ENCODE measurements around the gene TBC1D24.
"Not testable (repeated sequence)": the region's sequence is repeated elsewhere in the genome, so short reads cannot be mapped to it uniquely, and the experiment has no call there.

The TBC1D24 gene

DNA sequence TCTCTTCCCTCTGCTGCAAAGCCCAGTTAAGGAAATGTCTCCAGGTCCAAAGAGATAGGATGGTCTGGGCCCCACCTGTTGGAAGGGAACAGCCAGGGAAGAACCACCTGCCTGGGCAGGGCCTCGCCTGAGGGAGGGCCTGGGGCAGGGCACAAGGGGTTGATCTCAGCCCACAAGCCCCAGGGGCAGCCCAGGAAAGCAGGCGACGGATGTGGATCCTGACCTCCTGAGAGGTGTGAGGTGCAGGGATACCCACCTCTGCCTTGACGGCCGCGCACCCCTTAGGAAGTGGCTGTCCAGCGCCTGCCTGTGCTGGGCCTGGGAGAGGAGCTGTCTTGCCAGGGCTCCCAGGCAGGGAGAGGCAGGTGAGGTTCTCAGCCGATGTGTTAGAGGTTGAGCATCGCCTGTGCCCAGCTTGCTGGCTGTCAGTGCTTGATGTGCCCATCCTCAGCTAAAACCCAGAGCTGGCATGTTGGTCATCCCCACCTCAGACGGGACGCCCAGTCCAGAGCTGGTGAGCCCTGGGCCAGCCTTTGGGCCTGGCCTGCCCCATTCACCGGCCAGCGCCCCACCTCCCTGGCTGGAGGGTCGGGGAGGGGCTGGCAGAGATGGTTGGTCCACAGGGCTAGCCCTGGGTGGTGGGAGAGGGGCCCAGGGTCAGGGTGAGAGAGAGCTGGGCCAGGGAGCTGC, 55.8 kb downstream of the TBC1D24 start:
- H3K27ac Mint-ChIP-seq = peak overlapping the region; percentile 76
- H3K36me3 Mint-ChIP-seq (ENCODE audit: low read depth) = peaks cover 6% of the 10 kb centered on the region
- H3K27me3 Mint-ChIP-seq = no peaks in the 10 kb centered on the region
- peak overlapping the region; percentile 88 for H3K4me3 Mint-ChIP-seq
- no peaks in the 10 kb centered on the region for H3K9me3 Mint-ChIP-seq
- peaks cover 23% of the 10 kb centered on the region for H3K4me1 Mint-ChIP-seq (ENCODE audit: low read depth)

DNA sequence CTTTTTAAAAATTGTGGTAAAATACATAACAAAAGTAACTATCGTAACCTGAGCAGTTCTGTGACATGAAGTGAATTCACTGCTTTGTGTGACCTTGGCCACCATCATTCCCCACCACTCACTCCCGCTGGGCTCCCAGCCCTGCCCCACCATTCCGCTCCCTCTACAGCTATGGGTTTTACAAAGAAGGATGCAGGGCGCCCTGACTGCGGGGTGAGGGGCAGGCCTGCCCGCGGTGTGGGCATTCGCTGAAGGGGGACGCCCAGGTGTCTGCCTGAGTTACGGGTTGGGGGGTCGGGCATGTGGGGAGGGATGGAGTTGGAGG, 56.4 kb downstream of the TBC1D24 start, which contains the start of gene CEMP1:
CEMP1 (minus strand) TSS at position 38 of the 325 bp plus-strand sequence. CDS start 335 bp downstream, outside the sequence.
- H3K27me3 Mint-ChIP-seq = no peaks in the 10 kb centered on the region
- peak within 1 kb of the TSS; percentile 97 for H3K27ac Mint-ChIP-seq
- peak within 1 kb of the TSS; percentile 88 for H3K4me3 Mint-ChIP-seq
- H3K36me3 Mint-ChIP-seq (ENCODE audit: low read depth) = peaks cover 1% of the 10 kb centered on the region
- no peaks in the 10 kb centered on the region for H3K9me3 Mint-ChIP-seq
- H3K4me1 Mint-ChIP-seq (ENCODE audit: low read depth) = peaks cover 23% of the 10 kb centered on the region

- peak overlapping the region; percentile 88 for H3K4me3 Mint-ChIP-seq
- H3K9me3 Mint-ChIP-seq = no peaks in the 10 kb centered on the region
- H3K27ac Mint-ChIP-seq = peak overlapping the region; percentile 97
- peaks cover 27% of the 10 kb centered on the region for H3K4me1 Mint-ChIP-seq (ENCODE audit: low read depth)
- no peaks in the 10 kb centered on the region for H3K36me3 Mint-ChIP-seq (ENCODE audit: low read depth)
- no peaks in the 10 kb centered on the region for H3K27me3 Mint-ChIP-seq
Observed at GRCh38 chr16:2531696-2532493, 57.0 kb downstream of the TBC1D24 start.

GRCh38 chr16:2532494-2533141, 57.7 kb downstream of the TBC1D24 start:
- Mint-ChIP-seq H3K9me3 (no peaks in the 10 kb centered on the region), H3K4me1 (ENCODE audit: low read depth) (peaks cover 33% of the 10 kb centered on the region)

DNA sequence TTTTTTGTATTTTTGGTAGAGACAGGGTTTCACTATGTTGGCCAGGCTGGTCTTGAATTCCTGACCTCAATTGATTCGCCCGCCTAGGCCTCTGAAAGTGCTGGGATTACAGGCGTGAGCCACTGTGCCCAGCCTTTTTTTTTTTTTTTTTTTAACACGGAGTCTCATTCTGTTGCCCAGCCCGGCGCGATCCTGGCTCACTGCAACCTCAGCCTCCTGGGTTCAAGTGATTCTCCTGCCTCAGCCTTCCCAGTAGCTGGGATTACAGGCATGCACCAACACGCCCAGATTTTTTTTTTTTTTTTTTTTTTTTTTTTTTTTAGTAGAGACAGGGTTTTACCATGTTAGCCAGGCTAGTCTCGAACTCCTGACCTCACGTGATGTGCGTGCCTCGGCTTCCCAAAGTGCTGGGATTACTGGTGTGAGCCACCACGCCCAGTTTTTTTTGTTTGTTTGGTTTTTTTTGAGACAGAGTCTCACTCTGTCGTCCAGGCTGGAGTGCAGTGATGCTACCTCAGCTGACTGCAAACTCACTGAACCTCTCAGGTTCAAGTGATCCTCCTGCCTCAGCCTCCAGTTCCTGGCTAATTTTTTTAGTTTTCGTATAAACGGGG, 58.3 kb downstream of the TBC1D24 start:
- H3K9me3 Mint-ChIP-seq; H3K27me3 Mint-ChIP-seq; H3K36me3 Mint-ChIP-seq (ENCODE audit: low read depth): not testable (repeated sequence)
- peak overlapping the region; percentile 88 for H3K4me3 Mint-ChIP-seq
- H3K4me1 Mint-ChIP-seq (ENCODE audit: low read depth) = peaks cover 33% of the 10 kb centered on the region
- peak overlapping the region; percentile 97 for H3K27ac Mint-ChIP-seq

More at GRCh38 chr16:2532494-2533141, 57.7 kb downstream of the TBC1D24 start:
- Mint-ChIP-seq H3K4me3 (peak overlapping the region; percentile 88), H3K27ac (peak overlapping the region; percentile 97), H3K36me3 (ENCODE audit: low read depth) (no peaks in the 10 kb centered on the region), H3K27me3 (no peaks in the 10 kb centered on the region)

GRCh38 chr16:2533912-2534311, 59.0 kb downstream of the TBC1D24 start:
- Mint-ChIP-seq H3K36me3 (ENCODE audit: low read depth) (no peaks in the 10 kb centered on the region), H3K4me1 (ENCODE audit: low read depth) (peaks cover 37% of the 10 kb centered on the region), H3K4me3 (peak overlapping the region; percentile 47), H3K27me3 (no peaks in the 10 kb centered on the region), H3K27ac (no peak overlapping the region), H3K9me3 (no peaks in the 10 kb centered on the region)

GRCh38 chr16:2534335-2534734, 59.4 kb downstream of the TBC1D24 start:
- H3K36me3 Mint-ChIP-seq (ENCODE audit: low read depth); H3K4me3 Mint-ChIP-seq; H3K27me3 Mint-ChIP-seq; H3K9me3 Mint-ChIP-seq; H3K27ac Mint-ChIP-seq: not testable (repeated sequence)
- peaks cover 41% of the 10 kb centered on the region for H3K4me1 Mint-ChIP-seq (ENCODE audit: low read depth)

- Mint-ChIP-seq H3K4me3 (no peak overlapping the region), H3K27ac (no peak overlapping the region), H3K4me1 (ENCODE audit: low read depth) (peaks cover 54% of the 10 kb centered on the region), H3K36me3 (ENCODE audit: low read depth) (peaks cover 4% of the 10 kb centered on the region), H3K9me3 (no peaks in the 10 kb centered on the region), H3K27me3 (no peaks in the 10 kb centered on the region)
Observed at GRCh38 chr16:2535625-2536013, 60.7 kb downstream of the TBC1D24 start.

DNA sequence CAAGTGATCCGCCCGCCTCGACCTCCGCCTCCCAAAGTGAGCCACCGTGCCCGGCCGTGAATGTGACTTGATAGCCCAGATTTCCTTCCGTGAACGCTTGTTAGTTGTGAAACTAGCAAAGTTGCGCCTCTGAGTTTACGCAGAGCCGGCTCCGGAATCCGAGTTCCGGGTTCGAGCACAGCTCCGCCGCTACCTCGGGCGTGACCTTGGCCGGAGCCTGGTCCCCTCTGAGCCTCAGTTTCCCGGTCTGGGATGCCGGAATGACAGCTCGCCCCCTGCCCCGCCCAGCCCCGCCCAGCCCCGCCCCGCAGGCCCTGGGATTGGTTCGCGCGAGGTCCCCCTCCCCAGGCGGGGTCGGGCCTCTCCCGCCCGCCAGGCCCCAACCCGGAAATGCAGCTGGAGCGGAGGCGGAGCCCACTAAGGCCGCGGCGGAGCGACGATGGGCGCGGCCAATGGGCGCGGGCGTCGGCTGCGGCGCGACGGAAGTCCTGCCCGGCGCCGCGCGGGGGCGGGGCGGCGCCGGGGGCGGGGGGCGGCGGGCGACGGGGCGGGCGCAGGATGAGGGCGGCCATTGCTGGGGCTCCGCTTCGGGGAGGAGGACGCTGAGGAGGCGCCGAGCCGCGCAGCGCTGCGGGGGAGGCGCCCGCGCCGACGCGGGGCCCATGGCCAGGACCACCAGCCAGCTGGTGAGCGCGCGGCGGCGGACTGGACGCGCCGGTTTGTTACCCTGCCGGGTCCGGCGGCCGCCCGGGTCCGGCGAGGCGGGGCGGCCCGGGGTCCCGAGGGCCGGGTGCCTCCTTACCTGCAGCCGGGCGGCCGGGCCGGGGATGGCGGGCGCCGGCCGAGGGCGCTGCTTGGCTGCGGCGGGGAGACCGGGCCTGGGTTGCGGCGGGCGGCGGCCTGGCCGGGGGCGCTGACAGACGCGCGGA, 62.8 kb downstream of the TBC1D24 start, which contains the start of gene PDPK1:
PDPK1 (plus strand) TSS at position 571 of the 929 bp plus-strand sequence; CDS start at position 663, 92 bp downstream.
- Mint-ChIP-seq H3K9me3 (no peaks in the 10 kb centered on the region), H3K27ac (peak within 1 kb of the TSS; percentile 81), H3K27me3 (no peaks in the 10 kb centered on the region), H3K4me1 (ENCODE audit: low read depth) (peaks cover 54% of the 10 kb centered on the region), H3K4me3 (peak within 1 kb of the TSS; percentile 86), H3K36me3 (ENCODE audit: low read depth) (peaks cover 4% of the 10 kb centered on the region)

DNA sequence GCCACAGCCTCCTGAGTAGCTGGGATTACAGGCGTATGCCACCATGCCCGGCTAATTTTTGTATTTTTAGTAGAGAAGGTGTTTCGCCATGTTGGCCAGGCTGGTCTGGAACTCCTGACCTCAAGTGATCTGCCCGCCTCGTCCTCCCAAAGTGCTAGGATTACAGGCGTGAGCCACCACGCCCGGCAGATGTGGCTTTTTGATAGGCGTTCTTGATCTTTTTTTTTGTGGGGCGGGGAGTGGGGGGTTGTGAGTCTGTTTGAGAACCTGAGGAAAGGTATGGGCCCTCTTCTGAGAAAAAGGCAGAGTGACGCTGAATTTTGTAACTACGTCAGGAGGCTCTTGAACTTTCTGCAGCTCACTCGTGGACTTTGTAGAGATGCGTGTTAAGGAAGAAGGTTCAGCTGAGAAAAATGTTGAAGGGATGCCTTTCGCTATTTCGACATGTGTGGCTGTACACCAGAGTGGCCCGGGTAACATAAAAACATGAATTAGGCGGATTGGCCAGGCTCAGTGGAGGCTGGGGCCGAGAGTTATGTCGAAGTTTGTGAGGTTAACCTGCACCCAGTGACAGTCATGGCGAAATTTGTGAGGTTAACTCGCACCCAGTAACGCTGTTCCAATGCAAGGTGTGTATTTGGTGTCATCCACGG, 64.4 kb downstream of the TBC1D24 start:
- not testable (repeated sequence) for H3K27me3 Mint-ChIP-seq; H3K36me3 Mint-ChIP-seq (ENCODE audit: low read depth); H3K9me3 Mint-ChIP-seq
- Mint-ChIP-seq H3K4me3 (peak overlapping the region; percentile 86), H3K4me1 (ENCODE audit: low read depth) (peaks cover 49% of the 10 kb centered on the region), H3K27ac (peak overlapping the region; percentile 74)

DNA sequence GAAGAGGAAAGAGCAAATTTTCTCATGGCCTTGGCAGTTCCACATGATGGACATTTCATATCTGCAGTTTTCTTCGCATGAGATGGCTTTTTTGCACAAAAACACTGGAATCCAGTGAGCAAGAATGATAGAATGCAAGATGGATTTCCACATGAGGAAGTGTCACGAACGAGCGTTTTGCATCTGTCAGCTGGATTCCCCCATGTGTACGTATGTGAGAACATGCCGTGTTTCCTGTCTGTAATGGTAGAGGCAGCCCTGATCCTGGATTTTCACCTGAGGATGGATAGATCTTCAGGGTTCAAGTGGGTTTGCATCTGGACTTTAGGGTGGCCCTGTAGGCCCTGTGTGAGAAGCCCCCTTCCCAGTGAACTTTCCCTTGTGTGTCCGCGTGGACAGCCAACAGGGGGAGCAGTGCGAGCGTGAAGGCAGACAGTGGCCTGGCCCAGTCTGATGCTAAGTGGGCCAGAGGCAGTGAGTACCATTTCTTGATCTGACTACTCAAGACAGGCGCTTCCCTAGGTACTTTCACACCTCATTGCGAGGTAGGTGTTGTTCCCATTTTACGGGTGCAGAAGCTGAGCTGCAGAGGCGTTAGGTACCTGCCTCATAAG, 65.0 kb downstream of the TBC1D24 start:
- H3K4me1 Mint-ChIP-seq (ENCODE audit: low read depth) = peaks cover 50% of the 10 kb centered on the region
- H3K4me3 Mint-ChIP-seq = peak overlapping the region; percentile 86
- H3K27ac Mint-ChIP-seq = not testable (repeated sequence)

DNA sequence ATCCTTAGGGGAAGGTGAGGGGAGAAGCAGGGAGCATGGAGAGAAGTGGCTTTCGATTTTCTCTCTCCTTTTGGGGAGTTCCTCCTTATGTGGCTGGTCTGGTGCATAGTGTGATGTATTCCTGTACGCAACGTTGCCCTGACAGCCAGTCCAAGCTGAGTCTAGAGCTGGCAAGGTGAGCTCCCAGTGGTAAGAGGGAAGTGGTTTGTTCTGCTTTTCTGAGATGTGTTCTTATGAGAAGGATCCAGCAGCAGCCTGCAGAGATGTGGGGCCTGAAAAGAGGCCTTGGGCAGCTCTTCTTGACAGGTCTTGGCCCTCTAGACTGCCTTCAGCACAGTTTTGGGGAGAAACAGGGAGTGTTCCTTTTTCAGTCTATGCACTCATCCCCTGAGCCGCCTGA, 66.0 kb downstream of the TBC1D24 start:
- H3K4me1 Mint-ChIP-seq (ENCODE audit: low read depth) = peaks cover 55% of the 10 kb centered on the region
- H3K27ac Mint-ChIP-seq; H3K27me3 Mint-ChIP-seq; H3K4me3 Mint-ChIP-seq; H3K9me3 Mint-ChIP-seq; H3K36me3 Mint-ChIP-seq (ENCODE audit: low read depth): not testable (repeated sequence)

More for the DNA sequence above, 65.0 kb downstream of the TBC1D24 start:
- not testable (repeated sequence) for H3K27me3 Mint-ChIP-seq; H3K9me3 Mint-ChIP-seq; H3K36me3 Mint-ChIP-seq (ENCODE audit: low read depth)

- not testable (repeated sequence) for H3K27me3 Mint-ChIP-seq
Observed at GRCh38 chr16:2541409-2541808, 66.5 kb downstream of the TBC1D24 start.

More at GRCh38 chr16:2541409-2541808, 66.5 kb downstream of the TBC1D24 start:
- H3K36me3 Mint-ChIP-seq (ENCODE audit: low read depth); H3K9me3 Mint-ChIP-seq; H3K27ac Mint-ChIP-seq; H3K4me3 Mint-ChIP-seq: not testable (repeated sequence)
- H3K4me1 Mint-ChIP-seq (ENCODE audit: low read depth) = peaks cover 54% of the 10 kb centered on the region

Data from stimulated activated naive CD8-positive, alpha-beta T cell treated with anti-CD3 and anti-CD28 coated beads, Interleukin-15, Interleukin-2, amounts not matched to agents 100 ng/mL and 50 ng/mL, for 24 hours (primary cell).